Lung microvascular endothelial cell (primary cell): ENCODE measurements around the gene WDFY4. TPM values are rescaled to one million over a fixed set of nuclear protein-coding genes. Genes with fewer than 3 reads are reported as not detected.

Experiments used
- DNase-seq, 2 donors: peaks; one replicate each; pipeline versions ENCODE4 v3.0.0 to v3.0.0-alpha.2; 2010; ENCODE audit warnings: low read depth in 2 of 2
- total RNA-seq: library from RNA; depleted of rRNA; stranded (reverse); fragments of >200 nt; gene quantifications from 2 replicates; pipeline ENCODE4 v1.2.1, GENCODE V29; 2014

The WDFY4 gene
- total RNA-seq, 1 donor from 2014 or later, result under 0.01 TPM

GRCh38 chr10:48740015-48740707, 55.5 kb downstream of the WDFY4 start:
- no peak for DNase-seq

GRCh38 chr10:48740988-48741387, 56.3 kb downstream of the WDFY4 start:
- no peak for DNase-seq

- no peak for DNase-seq
Measured at GRCh38 chr10:48742891-48743860, 58.5 kb downstream of the WDFY4 start.

GRCh38 chr10:48744587-48744986, 59.9 kb downstream of the WDFY4 start:
- DNase-seq, result no peak

- no peak for DNase-seq
Measured at GRCh38 chr10:48745662-48746245, 61.1 kb downstream of the WDFY4 start.

- DNase-seq, result no peak
Measured at GRCh38 chr10:48748573-48748972, 63.9 kb downstream of the WDFY4 start.

- DNase-seq, result no peak
Measured at GRCh38 chr10:48749254-48749787, 64.6 kb downstream of the WDFY4 start.

GRCh38 chr10:48750019-48750418, 65.3 kb downstream of the WDFY4 start:
- DNase-seq, result no peak

- DNase-seq, result no peak
Measured at GRCh38 chr10:48750991-48751390, 66.3 kb downstream of the WDFY4 start.

GRCh38 chr10:48751730-48752129, 67.1 kb downstream of the WDFY4 start:
- DNase-seq, result no peak

GRCh38 chr10:48758411-48758810, 73.7 kb downstream of the WDFY4 start:
- no peak for DNase-seq

- no peak for DNase-seq
Measured at GRCh38 chr10:48759113-48759901, 74.6 kb downstream of the WDFY4 start.

GRCh38 chr10:48760983-48761382, 76.3 kb downstream of the WDFY4 start:
- DNase-seq, result no peak

GRCh38 chr10:48762064-48763042, 77.7 kb downstream of the WDFY4 start:
- DNase-seq, result no peak

GRCh38 chr10:48763403-48763965, 78.8 kb downstream of the WDFY4 start:
- no peak for DNase-seq

- no peak for DNase-seq
Measured at GRCh38 chr10:48764486-48764885, 79.8 kb downstream of the WDFY4 start.

- no peak for DNase-seq
Measured at GRCh38 chr10:48765039-48765438, 80.4 kb downstream of the WDFY4 start.

- no peak for DNase-seq
Measured at GRCh38 chr10:48765527-48765926, 80.9 kb downstream of the WDFY4 start.

- DNase-seq, result no peak
Measured at GRCh38 chr10:48767373-48768143, 82.9 kb downstream of the WDFY4 start.
